ENCODE results near the gene E4F1.
"Not testable (repeated sequence)": the region's sequence is repeated elsewhere in the genome, so short reads cannot be mapped to it uniquely, and the experiment has no call there.

E4F1 gene

GRCh38 chr16:2231016-2231931 is 7.9 kb downstream of the E4F1 start:
- DNase-seq (ENCODE audit: low read depth in 2 of 2) = no peak

- DNase-seq (ENCODE audit: low read depth in 2 of 2) = no peak
Measured at GRCh38 chr16:2232094-2232990, 9.0 kb downstream of the E4F1 start.

GRCh38 chr16:2233046-2233775 is 9.8 kb downstream of the E4F1 start:
- no peak for DNase-seq (ENCODE audit: low read depth in 2 of 2)

GRCh38 chr16:2233872-2234812 is 10.8 kb downstream of the E4F1 start:
- no peak for DNase-seq (ENCODE audit: low read depth in 2 of 2)

GRCh38 chr16:2234813-2235170 is 11.4 kb downstream of the E4F1 start:
- DNase-seq (ENCODE audit: low read depth in 2 of 2) = no peak

- no peak for DNase-seq (ENCODE audit: low read depth in 2 of 2)
Measured at GRCh38 chr16:2235234-2235651, 11.9 kb downstream of the E4F1 start.

- no peak for DNase-seq (ENCODE audit: low read depth in 2 of 2)
Measured at GRCh38 chr16:2235695-2236336, 12.4 kb downstream of the E4F1 start.

GRCh38 chr16:2236337-2237101 is 13.1 kb downstream of the E4F1 start, which contains the start of gene DNASE1L2:
TSS of gene DNASE1L2 (plus strand) at chr16:2236444. CDS start at chr16:2236817, 373 bp downstream.
- no peak for DNase-seq (ENCODE audit: low read depth in 2 of 2)

GRCh38 chr16:2237102-2237482 is 13.7 kb downstream of the E4F1 start:
- no peak for DNase-seq (ENCODE audit: low read depth in 2 of 2)

- DNase-seq (ENCODE audit: low read depth in 2 of 2) = no peak
Measured at GRCh38 chr16:2237493-2238149, 14.2 kb downstream of the E4F1 start.

GRCh38 chr16:2238150-2238837 is 14.9 kb downstream of the E4F1 start:
- DNase-seq (ENCODE audit: low read depth in 2 of 2) = no peak

GRCh38 chr16:2238838-2239675 is 15.7 kb downstream of the E4F1 start:
- no peak for DNase-seq (ENCODE audit: low read depth in 2 of 2)

GRCh38 chr16:2240331-2240730 is 16.9 kb downstream of the E4F1 start:
- not testable (repeated sequence) for DNase-seq (ENCODE audit: low read depth in 2 of 2)

GRCh38 chr16:2242598-2242997 is 19.2 kb downstream of the E4F1 start:
- DNase-seq (ENCODE audit: low read depth in 2 of 2) = no peak

- DNase-seq (ENCODE audit: low read depth in 2 of 2) = no peak
Measured at GRCh38 chr16:2243031-2243528, 19.7 kb downstream of the E4F1 start.

GRCh38 chr16:2243781-2244180 is 20.4 kb downstream of the E4F1 start:
- no peak for DNase-seq (ENCODE audit: low read depth in 2 of 2)

GRCh38 chr16:2244301-2244700 is 20.9 kb downstream of the E4F1 start:
- DNase-seq (ENCODE audit: low read depth in 2 of 2) = no peak
